C1 segment of cervical spinal cord (tissue), 14 donors: Measurements from ENCODE around the gene NT5DC1.

Source experiments
- DNase-seq, 14 donors: peaks; one replicate each; lab custom pipeline; 2025; lab: John Stamatoyannopoulos, UW

The NT5DC1 gene

DNA sequence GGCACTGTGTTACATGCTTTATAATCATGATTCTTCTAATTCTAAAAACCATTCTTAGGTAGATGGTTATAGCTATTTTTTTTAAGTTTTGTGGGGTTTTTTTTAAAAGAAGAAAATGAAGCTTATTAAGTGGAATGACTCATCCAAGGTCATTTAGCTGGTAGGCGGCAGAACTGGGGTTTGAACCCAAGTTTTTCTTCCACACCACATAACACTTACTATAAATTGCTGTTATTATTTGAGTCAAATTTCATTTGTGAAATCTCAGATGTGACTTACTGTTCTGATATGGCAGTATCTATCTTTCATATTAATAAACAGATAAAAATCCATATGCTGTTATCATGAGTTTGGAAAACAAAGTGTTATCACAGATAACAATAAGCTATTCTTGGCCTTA, 35.7 kb downstream of the NT5DC1 start:
- no peak for DNase-seq

GRCh38 chr6:116136933-116137340, 36.3 kb downstream of the NT5DC1 start:
- peak in 1 of 14 donors; percentile 9 for DNase-seq

- no peak for DNase-seq
Observed at GRCh38 chr6:116139917-116140316, 39.3 kb downstream of the NT5DC1 start.

DNA sequence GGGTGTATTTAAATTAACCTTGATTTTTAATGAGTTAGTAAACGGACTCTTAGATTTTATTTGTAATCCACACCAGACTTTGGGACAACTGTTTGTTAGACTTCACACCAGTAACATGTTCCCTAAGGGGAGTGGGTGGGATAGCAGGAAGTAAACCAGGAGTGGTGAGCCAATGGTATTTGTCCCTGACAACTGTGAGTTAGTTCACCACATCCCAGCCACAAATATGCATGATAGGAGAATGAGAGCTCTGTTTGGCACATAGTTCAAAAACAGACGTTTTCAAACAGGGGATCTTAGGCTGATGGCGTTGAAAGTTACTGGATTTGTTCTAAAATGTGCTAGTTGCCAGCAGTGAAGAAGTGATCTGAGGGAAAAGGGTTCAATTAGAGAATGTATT, 44.0 kb downstream of the NT5DC1 start:
- no peak for DNase-seq

DNA sequence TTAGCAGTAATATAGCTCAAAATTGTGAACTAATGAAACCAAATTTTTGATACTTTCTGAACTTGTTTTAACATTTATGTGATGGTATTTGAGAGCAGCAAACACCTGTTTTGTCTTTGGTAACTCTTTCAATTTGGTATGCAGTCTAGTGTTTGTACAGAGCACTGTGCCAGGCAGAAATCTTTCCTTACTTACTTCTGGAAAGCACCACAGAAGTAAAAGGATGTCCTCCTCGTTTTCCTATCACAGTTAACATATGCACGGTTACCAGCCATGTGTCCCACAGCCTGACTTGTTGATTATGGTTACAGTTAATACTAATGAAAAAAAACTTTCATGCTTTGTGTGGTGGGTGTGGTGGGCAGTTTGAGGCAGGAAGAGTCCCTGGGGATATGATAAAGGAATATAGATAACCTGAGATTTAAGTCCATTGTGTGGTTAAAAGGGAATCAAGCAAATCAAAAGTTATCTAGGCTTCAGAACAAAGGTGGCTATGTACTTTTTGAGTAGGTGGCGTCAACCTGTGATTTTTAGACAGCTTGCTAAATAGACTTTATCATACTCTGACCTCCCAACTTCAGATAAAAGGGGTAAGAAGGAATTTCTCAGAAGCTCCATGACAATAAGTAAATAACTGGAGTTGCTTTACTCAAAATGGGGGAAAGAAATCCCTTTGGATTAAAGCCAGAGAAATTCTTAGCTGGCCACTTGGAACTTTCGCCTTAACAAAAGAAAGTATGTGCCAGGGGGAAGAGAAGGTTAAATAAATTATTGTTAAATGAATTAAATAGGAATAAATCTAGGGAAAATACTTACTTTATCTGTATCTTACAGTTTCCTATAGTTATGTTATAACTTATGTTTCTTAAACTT, 45.4 kb downstream of the NT5DC1 start:
- no peak for DNase-seq

GRCh38 chr6:116152620-116153019, 52.0 kb downstream of the NT5DC1 start:
- no peak for DNase-seq

DNA sequence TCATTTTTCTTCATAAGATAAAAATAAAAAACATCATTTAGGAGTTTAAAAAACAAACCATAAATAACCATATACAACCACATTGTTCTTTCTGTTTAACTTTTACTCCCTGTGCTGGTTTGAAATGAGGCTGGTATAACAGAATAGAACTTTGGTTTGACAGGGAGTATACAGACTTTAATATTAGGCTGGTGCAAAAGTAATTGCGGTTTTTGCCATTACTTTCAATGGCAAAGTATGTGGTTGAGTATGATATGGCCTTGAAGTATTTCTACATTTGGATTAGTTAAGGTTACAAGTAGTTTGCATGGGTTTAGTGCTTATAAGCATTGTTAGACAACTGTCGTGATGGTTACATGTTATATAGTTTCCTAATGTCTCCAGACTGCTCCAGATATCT, 54.2 kb downstream of the NT5DC1 start:
- DNase-seq, result no peak

GRCh38 chr6:116156405-116157326, 56.0 kb downstream of the NT5DC1 start:
- no peak for DNase-seq

GRCh38 chr6:116157391-116157790, 56.7 kb downstream of the NT5DC1 start:
- no peak for DNase-seq

GRCh38 chr6:116158641-116159040, 58.0 kb downstream of the NT5DC1 start:
- DNase-seq, result no peak

GRCh38 chr6:116159782-116160524, 59.3 kb downstream of the NT5DC1 start:
- DNase-seq, result no peak

DNA sequence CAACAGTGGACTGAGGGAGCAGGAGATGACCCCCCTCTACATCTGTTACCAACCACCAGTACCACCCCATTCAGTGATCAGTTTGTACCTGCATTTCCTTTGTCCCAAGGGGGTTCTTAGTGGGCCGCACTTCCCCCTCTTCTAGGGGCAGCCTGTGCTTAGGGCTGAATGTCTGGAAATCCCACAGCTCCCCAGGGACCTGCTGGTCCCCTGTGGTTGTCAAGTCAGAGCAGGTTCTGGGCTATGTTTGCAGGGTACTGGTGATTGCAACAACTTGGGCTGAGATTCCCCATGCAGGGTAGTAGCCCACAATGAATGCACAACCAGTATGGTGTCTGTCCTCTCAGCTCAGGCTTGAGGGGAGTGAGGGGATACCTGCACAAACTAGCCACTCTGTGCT, 64.9 kb downstream of the NT5DC1 start:
- no peak for DNase-seq

DNA sequence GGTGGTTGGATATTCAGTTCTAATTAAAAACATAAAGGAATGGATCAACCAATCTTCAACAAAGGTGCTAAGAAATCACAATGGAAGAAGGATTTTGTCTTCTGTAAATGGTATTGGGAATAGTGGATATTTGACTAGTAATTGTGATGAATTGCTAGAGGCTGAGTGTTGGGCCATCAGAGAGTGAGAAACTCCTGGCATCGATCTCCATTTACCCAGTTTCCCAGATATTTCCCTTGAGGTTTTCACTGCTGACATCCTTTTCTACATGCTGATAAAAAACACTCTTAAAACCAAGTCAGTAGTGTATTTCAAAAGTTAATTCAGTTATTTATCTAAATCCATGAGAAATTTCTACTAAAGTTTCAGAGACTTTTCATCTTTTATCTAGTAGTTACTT, 65.7 kb downstream of the NT5DC1 start:
- DNase-seq, result no peak

DNA sequence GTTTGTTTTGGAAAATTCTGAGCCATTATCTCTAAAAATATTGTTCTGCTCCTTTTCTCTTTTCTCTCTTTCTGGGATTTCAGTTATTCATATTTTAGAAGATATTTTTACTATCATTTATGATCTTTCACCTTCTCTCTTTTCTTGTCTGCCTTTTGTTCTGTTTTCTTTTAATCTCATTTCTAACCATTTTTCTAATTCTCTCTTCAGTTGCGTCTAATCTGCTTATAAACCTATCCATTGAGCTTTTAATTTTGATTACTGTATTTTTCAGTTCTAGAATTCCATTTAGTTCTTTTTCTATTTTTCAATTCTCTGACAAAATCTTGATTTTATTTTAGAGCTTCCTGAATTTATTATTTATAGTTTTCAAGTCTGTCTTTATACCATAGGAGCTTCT, 67.5 kb downstream of the NT5DC1 start:
- DNase-seq, result no peak

- no peak for DNase-seq
Observed at GRCh38 chr6:116169880-116170279, 69.2 kb downstream of the NT5DC1 start.

DNA sequence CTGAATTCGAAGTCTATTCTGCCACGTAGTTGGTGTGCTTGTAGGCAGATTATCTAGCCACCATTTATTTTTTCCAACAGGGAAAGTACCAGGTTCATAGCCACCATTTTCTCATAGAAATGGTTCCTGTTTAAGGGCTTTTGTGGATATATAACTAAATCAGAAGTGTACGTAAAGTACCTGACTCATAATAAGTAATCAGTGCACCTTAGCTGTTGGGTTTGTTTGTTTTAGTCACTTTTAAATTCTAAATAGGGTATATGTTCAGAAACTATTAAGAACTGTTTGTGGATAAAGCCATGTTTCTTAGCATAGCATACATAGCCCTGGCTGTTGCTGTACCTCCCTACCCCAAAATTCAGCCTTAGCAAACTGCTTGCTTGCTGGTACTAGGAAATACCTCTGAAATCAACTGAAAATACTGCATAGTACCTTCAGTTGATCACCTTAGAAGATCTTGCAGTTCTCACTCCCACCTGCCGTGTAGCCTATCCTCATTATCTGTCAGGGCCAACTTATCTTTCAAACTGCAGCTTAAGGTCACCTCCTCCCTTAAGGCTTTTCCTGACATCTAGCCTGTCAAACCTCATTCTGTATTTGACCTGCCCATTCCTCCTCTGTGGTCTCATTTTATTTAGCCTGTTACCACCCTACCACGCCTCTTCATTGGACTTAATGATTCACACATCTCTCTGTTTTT, 69.9 kb downstream of the NT5DC1 start:
- DNase-seq, result no peak

DNA sequence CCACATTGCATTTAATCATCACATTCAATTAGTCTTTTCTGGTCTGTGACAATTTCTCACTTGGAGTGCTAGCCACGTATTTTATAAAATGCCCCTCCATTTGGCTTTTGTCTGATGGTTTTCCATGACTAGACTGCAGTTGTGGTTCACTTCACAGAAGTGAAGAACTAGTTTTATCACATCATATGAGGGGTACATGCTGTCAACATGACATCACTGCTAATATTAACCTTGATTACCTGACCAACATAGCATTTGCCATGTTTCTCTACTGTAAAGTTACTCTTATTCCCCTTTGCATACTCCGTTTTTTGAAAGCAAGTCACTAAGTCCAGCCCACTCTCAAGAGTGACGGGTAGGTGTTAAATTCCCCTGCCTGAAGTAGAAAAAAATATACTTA, 73.3 kb downstream of the NT5DC1 start:
- DNase-seq, result no peak

GRCh38 chr6:116175344-116175743, 74.7 kb downstream of the NT5DC1 start:
- no peak for DNase-seq

DNA sequence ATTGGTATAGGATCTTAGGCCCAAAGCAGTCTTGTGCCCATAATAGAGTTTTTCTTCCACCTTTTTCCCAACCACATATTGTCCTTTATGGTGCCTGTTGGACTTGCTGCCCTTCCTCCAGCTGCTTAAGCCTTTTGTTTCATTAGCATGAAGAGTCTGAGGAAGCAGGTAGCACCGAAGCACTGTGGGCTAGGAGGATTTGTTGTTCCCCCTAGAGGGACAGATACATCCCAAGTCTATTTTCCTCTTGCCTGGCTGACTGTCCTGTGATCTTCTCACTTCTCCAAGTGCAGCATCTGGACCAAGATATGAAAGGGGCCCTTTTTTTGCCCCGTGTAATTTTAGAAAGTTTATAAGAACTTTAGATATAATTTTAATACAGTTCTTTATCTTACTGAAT, 75.9 kb downstream of the NT5DC1 start:
- no peak for DNase-seq

DNA sequence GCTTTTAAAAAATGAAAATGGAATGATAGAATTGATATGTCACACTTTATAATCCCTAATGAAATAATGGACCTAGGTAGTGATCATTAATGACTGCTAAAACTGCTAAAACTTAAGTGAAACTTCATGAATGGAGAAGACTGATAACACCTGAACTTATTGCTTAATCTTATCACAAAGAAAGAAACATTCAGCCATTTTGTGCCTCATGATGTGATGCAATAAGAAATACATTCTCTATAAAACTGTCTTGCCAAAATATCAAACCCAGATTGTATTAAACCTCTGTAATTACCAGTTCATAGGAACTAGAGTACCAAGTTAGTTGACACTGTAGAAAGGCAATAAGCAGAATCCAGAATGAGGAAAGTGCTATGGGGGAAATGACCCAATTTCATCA, 79.7 kb downstream of the NT5DC1 start:
- no peak for DNase-seq

DNA sequence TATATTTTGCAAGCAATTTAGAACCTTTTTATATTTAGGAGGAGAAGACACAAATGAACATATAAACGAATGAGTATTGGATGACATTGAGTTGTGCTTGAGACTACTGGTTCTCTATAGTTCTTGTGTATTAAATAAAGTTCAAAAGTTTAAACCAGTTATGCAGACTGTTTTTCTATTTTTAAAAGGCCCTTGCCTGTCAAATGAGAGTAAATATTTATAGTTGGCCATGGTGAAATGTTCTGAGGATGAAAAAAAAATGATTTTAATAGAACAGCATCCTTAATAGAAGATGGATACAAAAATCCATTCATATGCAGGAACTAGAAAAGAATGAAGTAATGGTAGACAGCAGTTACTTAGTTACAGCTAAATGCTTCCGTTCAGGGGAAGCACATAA, 88.8 kb downstream of the NT5DC1 start:
- DNase-seq, result no peak
